ENCODE results near the gene SMAP1.

Gene SMAP1

GRCh38 chr6:70894001-70894400, 226.3 kb downstream of the SMAP1 start:
- DNase-seq (ENCODE audit: low read depth): no peak

GRCh38 chr6:70900047-70900446, 232.4 kb downstream of the SMAP1 start:
- DNase-seq (ENCODE audit: low read depth): no peak

- no peak for DNase-seq (ENCODE audit: low read depth)
Observed at GRCh38 chr6:70901324-70901723, 233.6 kb downstream of the SMAP1 start.

GRCh38 chr6:70903665-70904452, 236.2 kb downstream of the SMAP1 start:
- no peak for DNase-seq (ENCODE audit: low read depth)

GRCh38 chr6:70905742-70906141, 238.1 kb downstream of the SMAP1 start:
- DNase-seq (ENCODE audit: low read depth): no peak
